Prostate gland (tissue), 2 donors: ENCODE data around the gene ERG. TPM values are rescaled to one million over a fixed set of nuclear protein-coding genes. Genes with fewer than 3 reads are reported as not detected.

Experiments used
- DNase-seq: peaks from one replicate; pipeline ENCODE4 v3.0.0-alpha.2; 2019; ENCODE audit warnings: low spot score
- H3K27ac ChIP-seq, 2 donors: fragments of 200-600 bp; sonication (generic); 2 replicates each; pipeline ENCODE4 v1.5.1; 2017 to 2019
- H3K27me3 ChIP-seq: fragments of 200-600 bp; sonication (generic); replicated peaks from 2 replicates; pipeline ENCODE4 v1.5.1; 2019; ENCODE audit not compliant: insufficient read depth
- H3K36me3 ChIP-seq, 2 donors: fragments of 200-600 bp; sonication (generic); 1 replicate in 1 of 2; 2 replicates in 1 of 2; pipeline versions ENCODE4 v1.5.1 to v1.8.1; 2017 to 2019
- H3K4me1 ChIP-seq: fragments of 200-600 bp; sonication (generic); replicated peaks from 2 replicates; pipeline ENCODE4 v1.5.1; 2019
- H3K4me3 ChIP-seq, 2 donors: fragments of 200-600 bp; sonication (generic); 2 replicates each; pipeline ENCODE4 v1.5.1; 2017 to 2019
- H3K9me3 ChIP-seq: fragments of 200-600 bp; sonication (generic); 2 replicates; pipeline ENCODE4 v1.5.1; 2017
- CTCF ChIP-seq, 4 experiments: fragments of 200-600 bp in 2 of 4; fragments of 450-650 bp in 2 of 4; sonication (generic) in 2 of 4; IDR thresholded peaks; 1 replicate in 3 of 4; 2 replicates in 1 of 4; pipeline ENCODE4 v1.5.1; 2016 to 2019; ENCODE audit warnings: antibody characterized with exemption in 4 of 4, mild to moderate bottlenecking in 2 of 4, moderate library complexity in 2 of 4
- POLR2A ChIP-seq: fragments of 450-650 bp; IDR thresholded peaks from one replicate; pipeline ENCODE4 v1.6.1; 2016; ENCODE audit warnings: antibody characterized with exemption, mild to moderate bottlenecking
- POLR2AphosphoS5 ChIP-seq: sonication (generic); formaldehyde crosslinking; IDR thresholded peaks from one replicate; pipeline ENCODE4 v1.6.1; 2017; ENCODE audit warnings: antibody characterized with exemption
- WGBS: methylation state at CpG from one replicate; pipeline ENCODE4 v1.1.5; 2018; 5-methylcytosine and 5-hydroxymethylcytosine counted together
- intact Hi-C: fragments of 100-400 bp; cut with DNase I; formaldehyde crosslinking; loops from one replicate; pipeline ENCODE4 v1.14.2; 2022
- total RNA-seq, 2 donors: library from RNA; depleted of rRNA; stranded (reverse); fragments of >200 nt; gene quantifications; one replicate each; pipeline ENCODE4 v1.1.0, GENCODE V29; 2016

The ERG gene
- total RNA-seq, 2 donors from 2014 or later: 2.6 to 11.2 TPM

GRCh38 chr21:38385427-38386175 lies 112.7 kb downstream of the ERG start:
- intact Hi-C loops: no loop called here
- DNase-seq: no peak
- TF ChIP-seq POLR2A: no peak
- no peak for TF ChIP-seq POLR2AphosphoS5
- no peak for TF ChIP-seq CTCF (IDR thresholded peaks at IDR 0.05)
- H3K4me3 ChIP-seq: no peak overlapping the region
- H3K9me3 ChIP-seq: no peaks in the 10 kb centered on the region
- H3K27ac ChIP-seq: no peak overlapping the region
- no peaks in the 10 kb centered on the region for H3K27me3 ChIP-seq
- WGBS: 86% methylated on average over 7 of the region's 7 CpGs
- no peaks in the 10 kb centered on the region for H3K4me1 ChIP-seq
- H3K36me3 ChIP-seq: no peaks in the 10 kb centered on the region

- 77% methylated on average over 8 of the region's 8 CpGs for WGBS
- no peaks in the 10 kb centered on the region for H3K9me3 ChIP-seq
- no peak overlapping the region for H3K4me3 ChIP-seq
- intact Hi-C loops: no loop called here
- TF ChIP-seq POLR2AphosphoS5 (no peak), POLR2A (no peak), CTCF (IDR thresholded peaks at IDR 0.05) (no peak)
- H3K4me1 ChIP-seq: no peaks in the 10 kb centered on the region
- no peak overlapping the region for H3K27ac ChIP-seq
- DNase-seq: no peak
- no peaks in the 10 kb centered on the region for H3K36me3 ChIP-seq
- H3K27me3 ChIP-seq: no peaks in the 10 kb centered on the region
Measured at GRCh38 chr21:38384675-38385426, 113.4 kb downstream of the ERG start.

DNA sequence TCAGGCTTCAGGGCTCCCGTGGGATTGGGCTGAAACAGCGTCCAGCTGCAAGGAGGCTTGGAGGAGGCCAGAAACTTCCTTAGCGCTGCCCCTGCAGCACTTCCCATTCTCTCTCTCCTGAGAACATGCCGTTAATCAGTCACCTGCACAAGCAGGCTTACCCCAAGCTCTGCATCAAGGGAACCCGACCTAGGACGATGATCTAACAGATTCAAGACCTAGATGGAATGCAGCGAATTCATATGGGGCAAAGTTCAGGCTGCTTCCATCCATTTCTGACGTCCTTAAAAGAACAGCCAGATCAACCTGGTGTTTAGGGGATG lies 114.1 kb downstream of the ERG start:
- H3K36me3 ChIP-seq: no peaks in the 10 kb centered on the region
- no peak overlapping the region for H3K27ac ChIP-seq
- intact Hi-C loops: no loop called here
- no peak overlapping the region for H3K4me3 ChIP-seq
- no peak for DNase-seq
- H3K27me3 ChIP-seq: no peaks in the 10 kb centered on the region
- no peaks in the 10 kb centered on the region for H3K4me1 ChIP-seq
- no peak for TF ChIP-seq CTCF (IDR thresholded peaks at IDR 0.05)
- no peak for TF ChIP-seq POLR2AphosphoS5
- no peak for TF ChIP-seq POLR2A
- WGBS: 74% methylated on average over 8 of the region's 8 CpGs
- H3K9me3 ChIP-seq: no peaks in the 10 kb centered on the region

DNA sequence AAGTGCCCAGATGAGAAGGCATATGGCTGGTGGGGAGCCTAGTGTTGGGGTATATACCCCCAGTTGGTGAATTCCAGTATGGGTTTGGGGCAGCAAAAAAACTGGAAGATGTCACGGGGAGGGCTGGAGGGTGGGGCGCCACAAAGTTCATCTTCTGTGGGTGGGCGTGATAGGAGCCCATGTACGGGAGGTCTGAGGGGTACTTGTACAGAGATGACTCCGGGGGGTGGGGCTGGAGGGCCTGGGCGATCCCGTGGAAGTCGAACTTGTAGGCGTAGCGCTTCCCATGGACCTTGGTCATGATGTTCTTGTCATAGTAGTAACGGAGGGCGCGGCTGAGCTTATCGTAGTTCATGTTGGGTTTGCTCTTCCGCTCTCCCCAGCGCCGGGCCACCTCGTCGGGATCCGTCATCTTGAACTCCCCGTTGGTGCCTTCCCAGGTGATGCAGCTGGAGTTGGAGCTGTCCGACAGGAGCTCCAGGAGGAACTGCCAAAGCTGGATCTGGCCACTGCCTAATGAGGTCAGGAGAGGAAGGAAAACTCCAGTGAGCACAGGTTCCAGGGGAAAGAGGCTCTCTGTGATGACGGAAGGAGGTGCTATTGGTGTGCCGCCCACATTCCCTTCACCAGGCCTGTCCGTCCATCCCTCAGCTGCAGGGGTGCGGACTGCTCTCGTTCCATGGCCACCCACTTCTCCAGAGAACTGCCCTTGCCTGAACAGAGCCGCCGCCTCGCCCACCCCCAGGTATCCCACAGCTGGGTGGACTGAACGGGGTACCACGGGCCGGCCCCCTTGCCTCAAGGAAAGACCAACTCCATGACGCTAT lies 114.7 kb downstream of the ERG start:
- WGBS: 93% methylated on average over 34 of the region's 34 CpGs
- TF ChIP-seq POLR2AphosphoS5 (no peak), CTCF (IDR thresholded peaks at IDR 0.05) (no peak), POLR2A (no peak)

More for the DNA sequence above, 114.7 kb downstream of the ERG start:
- H3K9me3 ChIP-seq: no peaks in the 10 kb centered on the region
- H3K27ac ChIP-seq: no peak overlapping the region
- H3K4me3 ChIP-seq: no peak overlapping the region
- no peaks in the 10 kb centered on the region for H3K36me3 ChIP-seq
- DNase-seq: no peak
- H3K27me3 ChIP-seq: no peaks in the 10 kb centered on the region
- H3K4me1 ChIP-seq: no peaks in the 10 kb centered on the region
- intact Hi-C loops: no loop called here
